ENCODE results near the gene AMPD2. TPM values are rescaled to one million over a fixed set of nuclear protein-coding genes. Genes with fewer than 3 reads are reported as not detected.

Gene AMPD2
- total and polyA plus RNA-seq, 9 of the 15 experiments (the other 6 are each of a cell fraction or from before 2014, with no cell fraction given), result 2.0 to 77.7 (median 28.2) TPM

DNA sequence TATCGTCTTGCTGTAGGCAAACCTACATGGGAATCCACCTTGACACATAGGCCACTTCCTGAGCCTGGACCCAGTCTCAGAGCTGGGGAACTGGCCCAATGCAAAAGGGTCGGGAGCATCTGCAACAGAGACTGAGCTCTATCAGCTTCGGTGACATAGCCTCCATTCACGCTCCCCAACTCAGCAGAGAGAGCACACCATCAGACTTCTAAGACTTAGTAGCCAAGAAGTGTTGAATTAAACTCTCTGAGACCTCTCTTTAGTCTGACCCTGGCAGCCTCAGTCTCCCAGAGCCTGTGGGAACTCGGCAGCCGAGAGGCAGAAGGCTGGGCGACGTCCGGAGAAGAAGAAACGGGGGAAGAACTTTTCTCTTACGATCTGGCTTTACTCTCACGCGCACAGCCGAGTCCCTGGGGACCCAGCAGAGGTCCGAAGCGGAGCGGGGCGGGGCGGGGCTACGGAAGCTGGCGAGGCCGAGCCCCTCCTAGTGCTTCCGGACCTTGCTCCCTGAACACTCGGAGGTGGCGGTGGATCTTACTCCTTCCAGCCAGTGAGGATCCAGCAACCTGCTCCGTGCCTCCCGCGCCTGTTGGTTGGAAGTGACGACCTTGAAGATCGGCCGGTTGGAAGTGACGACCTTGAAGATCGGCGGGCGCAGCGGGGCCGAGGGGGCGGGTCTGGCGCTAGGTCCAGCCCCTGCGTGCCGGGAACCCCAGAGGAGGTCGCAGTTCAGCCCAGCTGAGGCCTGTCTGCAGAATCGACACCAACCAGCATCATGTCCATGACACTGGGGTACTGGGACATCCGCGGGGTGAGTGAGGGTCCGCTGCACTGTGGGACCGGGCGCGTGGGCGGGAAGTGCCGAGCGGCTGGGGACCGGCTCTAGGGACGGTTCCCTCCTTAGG lies 36.2 kb downstream of the AMPD2 start, which contains the start of gene GSTM4 (continued):
- no peak for TF ChIP-seq IRF9 (tag; IDR thresholded peaks at IDR 0.05)
- TF ChIP-seq KAT2B (IDR thresholded peaks at IDR 0.05; ENCODE audit: low read depth, low read length), result no peak
- TF ChIP-seq BCOR (IDR thresholded peaks at IDR 0.05), result peak; percentile 72
- no peak for TF ChIP-seq NFRKB (IDR thresholded peaks at IDR 0.05; ENCODE audit: low read depth)
- TF ChIP-seq CREB1 (IDR thresholded peaks at IDR 0.05), result 0 out of 2 replicates have a peak, but pooled peaks have one; percentile 16
- peak; percentile 42; the same call in 1 of the 2 replicates for TF ChIP-seq CREB1 (CRISPR knock-in tag; IDR thresholded peaks at IDR 0.05)
- no peak for TF ChIP-seq PRMT5 (CRISPR knock-in tag; IDR thresholded peaks at IDR 0.05)
- TF ChIP-seq BACH1 (tag; IDR thresholded peaks at IDR 0.05), result no peak
- peak in 1 of 2 experiments; percentile 60; a peak in 1 of 4 replicates for TF ChIP-seq SRF (CRISPR knock-in tag; IDR thresholded peaks at IDR 0.05)
- peak; percentile 96 for TF ChIP-seq EGR1 (conservative IDR thresholded peaks at IDR 0.05)
- peak; percentile 85 for TF ChIP-seq CXXC5 (CRISPR knock-in tag; IDR thresholded peaks at IDR 0.05)
- TF ChIP-seq, protein P1, sequence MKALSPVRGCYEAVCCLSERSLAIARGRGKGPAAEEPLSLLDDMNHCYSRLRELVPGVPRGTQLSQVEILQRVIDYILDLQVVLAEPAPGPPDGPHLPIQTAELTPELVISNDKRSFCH (CRISPR knock-in tag; IDR thresholded peaks at IDR 0.05), result no peak
- TF ChIP-seq, protein P1 (tag; IDR thresholded peaks at IDR 0.05), result no peak; the same call in 1 of the 2 replicates
- peak; percentile 64 for TF ChIP-seq E2F8 (IDR thresholded peaks at IDR 0.05; ENCODE audit: low read depth, partially characterized antibody)
- TF ChIP-seq, protein P2, sequence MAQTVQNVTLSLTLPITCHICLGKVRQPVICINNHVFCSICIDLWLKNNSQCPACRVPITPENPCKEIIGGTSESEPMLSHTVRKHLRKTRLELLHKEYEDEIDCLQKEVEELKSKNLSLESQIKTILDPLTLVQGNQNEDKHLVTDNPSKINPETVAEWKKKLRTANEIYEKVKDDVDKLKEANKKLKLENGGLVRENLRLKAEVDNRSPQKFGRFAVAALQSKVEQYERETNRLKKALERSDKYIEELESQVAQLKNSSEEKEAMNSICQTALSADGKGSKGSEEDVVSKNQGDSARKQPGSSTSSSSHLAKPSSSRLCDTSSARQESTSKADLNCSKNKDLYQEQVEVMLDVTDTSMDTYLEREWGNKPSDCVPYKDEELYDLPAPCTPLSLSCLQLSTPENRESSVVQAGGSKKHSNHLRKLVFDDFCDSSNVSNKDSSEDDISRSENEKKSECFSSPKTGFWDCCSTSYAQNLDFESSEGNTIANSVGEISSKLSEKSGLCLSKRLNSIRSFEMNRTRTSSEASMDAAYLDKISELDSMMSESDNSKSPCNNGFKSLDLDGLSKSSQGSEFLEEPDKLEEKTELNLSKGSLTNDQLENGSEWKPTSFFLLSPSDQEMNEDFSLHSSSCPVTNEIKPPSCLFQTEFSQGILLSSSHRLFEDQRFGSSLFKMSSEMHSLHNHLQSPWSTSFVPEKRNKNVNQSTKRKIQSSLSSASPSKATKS (CRISPR knock-in tag; IDR thresholded peaks at IDR 0.05), result no peak
- no peak for TF ChIP-seq NR1H2 (CRISPR knock-in tag; IDR thresholded peaks at IDR 0.05)
- no peak for TF ChIP-seq SLC30A9 (CRISPR knock-in tag; IDR thresholded peaks at IDR 0.05)
- TF ChIP-seq TBP (optimal IDR thresholded peaks at IDR 0.05; ENCODE audit: low read depth, low read length), result peak; percentile 60
- TF ChIP-seq CHD1 (IDR thresholded peaks at IDR 0.05; ENCODE audit: low read length), result peak; percentile 26
- TF ChIP-seq ZNF12 (CRISPR knock-in tag; IDR thresholded peaks at IDR 0.05), result no peak
- peak; percentile 84 for TF ChIP-seq ELF1 (tag; IDR thresholded peaks at IDR 0.05)
- no peak for TF ChIP-seq ZNF184 (CRISPR knock-in tag; IDR thresholded peaks at IDR 0.05)
- TF ChIP-seq ERF (CRISPR knock-in tag; IDR thresholded peaks at IDR 0.05), result peak; percentile 28; the same call in 1 of the 2 replicates
